SK-N-SH (cell line): Measurements from ENCODE around the gene CUEDC1. TPM values are rescaled to one million over a fixed set of nuclear protein-coding genes. Genes with fewer than 3 reads are reported as not detected.

Source experiments
- CTCF ChIA-PET: fragments of 300-600, 350-600 bp; formaldehyde crosslinking; extraction: SDS; loops from one replicate; lab custom pipeline; 2021; lab: Yijun Ruan, JAX
- POLR2A ChIA-PET: fragments of 350-600 bp; sonication (Branson Sonifier 250); formaldehyde crosslinking; extraction: SDS; loops from one replicate; lab custom pipeline; 2020; ENCODE audit warnings: antibody characterized with exemption, inconsistent platforms; lab: Yijun Ruan, JAX
- DNase-seq: peaks from one replicate; pipeline ENCODE4 v3.0.0; 2012
- H2AFZ ChIP-seq: fragments of 200-600 bp; sonication (generic); 2 replicates; pipeline ENCODE4 v1.8.1; 2016; ENCODE audit warnings: antibody characterized with exemption, mild to moderate bottlenecking, low read depth
- H3F3A ChIP-seq: fragments of 200-600 bp; sonication (generic); replicated peaks from 2 replicates; pipeline ENCODE3; 2016; ENCODE audit warnings: antibody characterized with exemption, mild to moderate bottlenecking; ENCODE audit not compliant: insufficient read depth
- H3K27ac ChIP-seq, 2 experiments: fragments of 200-500 bp in 1 of 2; fragments of 200-600 bp in 1 of 2; sonication (Bioruptor generic) in 1 of 2; sonication (generic), shearing (Covaris generic) in 1 of 2; 2 replicates each; pipeline versions ENCODE4 v1.5.1 to v1.6.1; 2014 to 2016; ENCODE audit warnings: low read depth in 2 of 2, inconsistent platforms in 1 of 2, low read length in 1 of 2, mild to moderate bottlenecking in 1 of 2, mixed read lengths in 1 of 2
- H3K27me3 ChIP-seq: fragments of 200-600 bp; sonication (generic), shearing (Covaris generic); 2 replicates; pipeline ENCODE4 v1.6.1; 2016; ENCODE audit warnings: mixed run types; ENCODE audit not compliant: insufficient read depth
- H3K36me3 ChIP-seq, 2 experiments: fragments of 200-500 bp in 1 of 2; fragments of 200-600 bp in 1 of 2; sonication (Bioruptor generic) in 1 of 2; sonication (generic) in 1 of 2; replicated peaks in 1 of 2; 2 replicates each; pipeline versions ENCODE3 to v1.5.1; 2014 to 2016; ENCODE audit warnings: low read length in 1 of 2, mild to moderate bottlenecking in 1 of 2; ENCODE audit not compliant: insufficient read depth in 2 of 2, control insufficient read depth in 1 of 2
- H3K4me1 ChIP-seq, 2 experiments: fragments of 200-500 bp in 1 of 2; fragments of 200-600 bp in 1 of 2; sonication (Bioruptor generic) in 1 of 2; sonication (generic), shearing (Covaris generic) in 1 of 2; 2 replicates each; pipeline versions ENCODE4 v1.5.1 to v1.6.1; 2014 to 2016; ENCODE audit warnings: low read depth in 1 of 2, low read length in 1 of 2, mixed run types in 1 of 2; ENCODE audit not compliant: insufficient read depth in 2 of 2, control insufficient read depth in 1 of 2
- H3K4me2 ChIP-seq: fragments of 200-600 bp; sonication (generic), shearing (Covaris generic); 2 replicates; pipeline ENCODE4 v1.6.1; 2017; ENCODE audit warnings: mixed run types
- H3K4me3 ChIP-seq, 2 experiments: fragments of 200-500 bp in 1 of 2; fragments of 200-600 bp in 1 of 2; sonication (Bioruptor generic) in 1 of 2; sonication (generic), shearing (Covaris generic) in 1 of 2; 2 replicates each; pipeline versions ENCODE4 v1.5.1 to v1.8.1; 2014 to 2016; ENCODE audit warnings: low read depth in 2 of 2, inconsistent platforms in 1 of 2, low read length in 1 of 2, mild to moderate bottlenecking in 1 of 2, mixed read lengths in 1 of 2, moderate library complexity in 1 of 2
- H3K79me2 ChIP-seq: fragments of 200-600 bp; sonication (generic); 2 replicates; pipeline ENCODE4 v1.8.1; 2017; ENCODE audit warnings: mild to moderate bottlenecking; ENCODE audit not compliant: insufficient read depth
- H3K9ac ChIP-seq: fragments of 200-600 bp; sonication (generic); 2 replicates; pipeline ENCODE4 v1.6.1; 2017; ENCODE audit warnings: mixed run types
- H3K9me2 ChIP-seq: fragments of 200-600 bp; sonication (generic); 2 replicates; pipeline ENCODE4 v1.6.1; 2017; ENCODE audit warnings: mixed run types
- H3K9me3 ChIP-seq: fragments of 200-600 bp; sonication (generic); 2 replicates; pipeline ENCODE4 v1.6.1; 2017; ENCODE audit warnings: mixed run types, mild to moderate bottlenecking, moderate library complexity
- H4K20me1 ChIP-seq: fragments of 200-600 bp; sonication (generic); 2 replicates; pipeline ENCODE4 v1.6.1; 2017; ENCODE audit warnings: mild to moderate bottlenecking, mixed run types; ENCODE audit not compliant: insufficient read depth
- FOXM1 ChIP-seq: IDR thresholded peaks from 2 replicates; pipeline ENCODE4 v1.4.0; 2012; ENCODE audit warnings: low read depth, mild to moderate bottlenecking
- MAX ChIP-seq: IDR thresholded peaks from 2 replicates; pipeline ENCODE4 v1.4.0; 2012; ENCODE audit warnings: low read depth
- RXRA ChIP-seq: IDR thresholded peaks from 2 replicates; pipeline ENCODE4 v1.4.0; 2012; ENCODE audit warnings: low read depth, mild to moderate bottlenecking, borderline replicate concordance
- TAF1 ChIP-seq: IDR thresholded peaks from 2 replicates; pipeline ENCODE4 v1.6.1; 2012; ENCODE audit warnings: low read depth, mild to moderate bottlenecking, low read length, moderate library complexity, borderline replicate concordance
- TEAD4 ChIP-seq: IDR thresholded peaks from 2 replicates; pipeline ENCODE4 v1.4.0; 2012; ENCODE audit warnings: mild to moderate bottlenecking, borderline replicate concordance; ENCODE audit not compliant: insufficient read depth
- WGBS: methylation state at CpG from one replicate; pipeline ENCODE4 v1.1.6; 2017; ENCODE audit warnings: low lambda C conversion rate; 5-methylcytosine and 5-hydroxymethylcytosine counted together
- polyA plus RNA-seq, 3 experiments: library from polyadenylated mRNA; depleted of rRNA; stranded (reverse); fragments of >200 nt; gene quantifications; 2 replicates each; pipeline ENCODE4 v1.2.3, GENCODE V29; 2012

Gene CUEDC1
- polyA plus RNA-seq, 1 of the 3 experiments (the other 2 are of a cell fraction) = 58.9 TPM

DNA sequence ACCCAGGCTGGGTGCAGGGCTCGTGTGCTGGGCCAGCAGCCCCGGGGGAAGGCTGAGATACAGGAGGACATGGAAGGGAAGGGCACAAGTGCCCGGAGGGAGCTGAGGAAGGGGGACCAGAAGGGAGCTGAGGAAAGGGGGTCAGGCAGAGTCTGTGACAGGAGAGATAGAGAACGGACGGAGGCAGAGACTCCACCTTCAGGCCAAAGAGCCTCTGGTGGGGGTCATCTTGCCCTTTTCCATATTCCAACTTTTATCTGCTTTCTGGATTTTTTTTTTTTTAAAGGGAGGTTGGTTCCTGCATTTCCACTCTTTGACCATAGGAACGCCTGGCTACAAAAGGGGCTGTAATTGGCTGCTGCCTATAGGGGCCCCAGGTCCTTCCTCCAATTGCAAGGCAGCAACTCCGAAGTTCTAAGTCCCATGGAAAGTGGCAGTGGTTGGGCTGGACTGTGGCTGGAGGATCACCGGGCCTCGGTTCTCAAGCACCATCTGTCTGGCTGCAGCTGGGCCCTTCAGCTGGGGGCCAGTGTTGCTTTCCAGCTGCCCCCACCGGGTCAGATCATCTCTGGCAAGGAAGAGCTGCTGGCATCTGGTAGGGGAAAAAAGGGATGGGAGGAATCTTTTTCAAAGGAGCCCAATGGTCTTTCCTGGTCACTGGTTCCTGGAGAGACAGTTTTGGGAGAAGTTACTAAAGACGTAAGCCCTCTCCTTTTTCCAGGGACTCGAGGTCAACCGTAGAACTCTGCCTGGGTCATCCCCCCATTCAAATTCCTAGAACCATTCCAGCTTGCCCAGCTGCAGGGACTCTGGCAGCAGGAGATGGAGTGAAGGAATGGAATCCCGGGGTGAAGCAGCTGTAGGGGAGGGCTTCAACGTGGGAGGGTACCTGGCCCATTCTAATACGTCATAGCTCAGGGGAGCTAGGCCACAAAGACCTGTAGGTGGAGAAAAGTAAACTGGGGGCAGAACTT, 92.2 kb downstream of the CUEDC1 start:
- ChIA-PET POLR2A (interaction anchor here (1.0 to 3.8 kb wide), 4 partner anchors 13 to 132 kb away, joined by 3 to 36 read pairs (median 5); partner anchors contain the start of gene MRPS23), CTCF (interaction anchor here (0.9 to 25.6 kb wide), 13 partner anchors 7 to 251 kb away, joined by 3 to 1002 read pairs (median 4); partner anchors contain the start of genes MRPS23, SRSF1 and VEZF1)
- H3K27ac ChIP-seq = no peak overlapping the region
- H4K20me1 ChIP-seq = no peaks in the 10 kb centered on the region
- peak; percentile 64 for DNase-seq
- H3K4me3 ChIP-seq = no peak overlapping the region
- H3K9me2 ChIP-seq = no peaks in the 10 kb centered on the region
- H3K9me3 ChIP-seq = no peaks in the 10 kb centered on the region
- H3K36me3 ChIP-seq = peaks cover 6 to 23% of the 10 kb centered on the region in 2 experiments
- peaks cover 24 to 26% of the 10 kb centered on the region in 2 experiments; a peak in 3 of 4 replicates for H3K4me1 ChIP-seq
- peaks cover 25% of the 10 kb centered on the region for H3F3A ChIP-seq
- H3K27me3 ChIP-seq = no peaks in the 10 kb centered on the region
- TF ChIP-seq FOXM1 (no peak), TAF1 (no peak), TEAD4 (no peak)
- H3K9ac ChIP-seq = no peak overlapping the region
- H2AFZ ChIP-seq = no peak overlapping the region
- peaks cover 4% of the 10 kb centered on the region; the same call in 1 of the 2 replicates for H3K79me2 ChIP-seq
- 93% methylated on average over 16 of the region's 16 CpGs for WGBS
- no peak overlapping the region for H3K4me2 ChIP-seq

DNA sequence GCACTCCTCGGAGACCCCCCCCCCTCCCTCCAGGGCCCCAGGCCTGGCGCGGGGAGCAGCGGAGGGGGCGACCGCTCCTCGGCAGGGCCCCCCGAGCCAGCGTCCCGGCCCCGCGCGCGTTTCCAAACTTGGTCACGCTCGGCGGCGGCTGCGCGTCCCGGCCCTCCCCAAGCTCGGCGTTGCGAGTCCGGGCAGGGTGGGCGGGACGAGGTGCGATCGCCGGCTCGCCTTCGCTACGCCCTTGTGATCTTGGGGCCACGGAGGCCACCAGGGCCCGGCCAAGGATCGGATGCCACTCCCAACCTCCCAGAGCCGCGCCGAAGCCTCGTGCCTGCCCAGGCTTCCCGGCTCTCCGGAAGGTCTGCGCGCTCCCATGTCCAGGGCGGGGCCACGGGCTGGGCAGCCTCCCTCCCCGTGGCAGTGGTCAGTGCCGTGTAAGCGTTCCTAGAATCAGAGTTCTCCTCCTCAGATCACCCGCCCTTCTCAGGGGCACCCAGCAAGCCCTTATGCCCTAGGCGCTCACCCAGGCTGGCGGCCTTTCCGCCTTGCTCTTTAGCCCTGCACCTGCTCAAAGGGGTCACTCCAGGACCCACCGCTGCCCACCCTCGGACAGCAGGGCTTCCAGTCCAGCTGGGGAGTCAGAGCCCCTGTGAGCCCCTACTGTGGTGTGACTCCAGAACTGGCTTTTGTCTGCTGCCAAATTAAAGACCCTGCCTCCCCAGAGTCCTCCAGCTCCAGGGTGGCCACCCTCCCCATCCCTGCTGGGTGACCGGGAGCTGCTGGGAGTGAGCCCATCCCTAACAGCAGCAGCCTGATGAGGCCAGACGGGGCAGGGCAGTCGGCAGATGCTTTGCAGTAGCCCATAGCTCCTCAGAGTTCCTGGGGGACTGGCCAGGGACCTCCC, 93.2 kb downstream of the CUEDC1 start:
- no peaks in the 10 kb centered on the region for H3K27me3 ChIP-seq
- no peak overlapping the region for H3K27ac ChIP-seq
- H4K20me1 ChIP-seq = no peaks in the 10 kb centered on the region
- peaks cover 6 to 20% of the 10 kb centered on the region in 2 experiments for H3K36me3 ChIP-seq
- peak; percentile 88 for DNase-seq
- H3K4me1 ChIP-seq = peaks cover 14 to 22% of the 10 kb centered on the region in 2 experiments; a peak in 3 of 4 replicates
- peaks cover 21% of the 10 kb centered on the region for H3F3A ChIP-seq
- H2AFZ ChIP-seq = no peak overlapping the region
- ChIA-PET CTCF (interaction anchor here (0.6 to 25.6 kb wide), 16 partner anchors 8 to 489 kb away, joined by 3 to 1002 read pairs (median 4); partner anchors contain the start of genes MRPS23, SRSF1 and VEZF1), POLR2A (interaction anchor here (1.0 to 4.7 kb wide), 6 partner anchors 12 to 137 kb away, joined by 3 to 36 read pairs (median 5); partner anchors contain the start of genes CUEDC1 and MRPS23)
- H3K9me2 ChIP-seq = no peaks in the 10 kb centered on the region
- TF ChIP-seq MAX (peak; percentile 41; the same call in 1 of the 2 replicates), RXRA (no peak)
- WGBS = 52% methylated on average over 41 of the region's 58 CpGs
- peaks cover 3% of the 10 kb centered on the region; the same call in 1 of the 2 replicates for H3K79me2 ChIP-seq
- peak overlapping the region in 1 of 2 experiments; percentile 28; a peak in 1 of 4 replicates for H3K4me3 ChIP-seq
- H3K9ac ChIP-seq = no peak overlapping the region
- no peaks in the 10 kb centered on the region for H3K9me3 ChIP-seq
- H3K4me2 ChIP-seq = no peak overlapping the region; the same call in 1 of the 2 replicates
